HEK293 (cell line): ENCODE measurements around the gene SH3PXD2B.
A peak's percentile ranks its signal among the peaks of the same experiment; 100 is the strongest.

Experiments used
- CTCF ChIA-PET: fragments of 350-600 bp; formaldehyde crosslinking; extraction: SDS; loops from one replicate; lab custom pipeline; 2021; ENCODE audit warnings: antibody characterized with exemption; lab: Yijun Ruan, JAX
- POLR2A ChIA-PET: fragments of 300-600 bp; formaldehyde crosslinking; extraction: SDS; loops from one replicate; lab custom pipeline; 2020; ENCODE audit warnings: antibody characterized with exemption, inconsistent platforms; lab: Yijun Ruan, JAX
- H3K27ac ChIP-seq: fragments of 200-500 bp; sonication (Bioruptor generic); 2 replicates; pipeline ENCODE4 v1.5.1; 2014; ENCODE audit warnings: low read depth, low read length, control low read depth, inconsistent platforms; ENCODE audit errors: extremely low read depth
- H3K36me3 ChIP-seq, 2 experiments: fragments of 200-500 bp in 1 of 2; sonication (Bioruptor generic) in 1 of 2; 1 replicate in 1 of 2; 2 replicates in 1 of 2; pipeline ENCODE4 v1.5.1; 2014 to 2017; ENCODE audit warnings: inconsistent platforms in 2 of 2, low read length in 2 of 2; ENCODE audit not compliant: control insufficient read depth in 2 of 2, insufficient read depth in 1 of 2
- H3K4me1 ChIP-seq: fragments of 200-500 bp; sonication (Bioruptor generic); 2 replicates; pipeline ENCODE4 v1.5.1; 2014; ENCODE audit warnings: mild to moderate bottlenecking, low read length, inconsistent platforms; ENCODE audit not compliant: control insufficient read depth, insufficient read depth
- H3K4me3 ChIP-seq: 2 replicates; pipeline ENCODE4 v1.5.1; 2011; ENCODE audit warnings: low read depth, mild to moderate bottlenecking, control low read depth, low read length, moderate library complexity
- H3K9me3 ChIP-seq: fragments of 200-500 bp; sonication (Bioruptor generic); 2 replicates; pipeline ENCODE4 v1.5.1; 2014; ENCODE audit warnings: low read depth, low read length, inconsistent platforms; ENCODE audit not compliant: control insufficient read depth, insufficient read depth
- BCL11A ChIP-seq: fragments of 450-650 bp; formaldehyde crosslinking; IDR thresholded peaks from 2 replicates; pipeline ENCODE4 v1.5.1; 2016; ENCODE audit warnings: low read depth, missing biosample characterization, missing genetic modification characterization
- EGR2 ChIP-seq: fragments of 450-650 bp; formaldehyde crosslinking; IDR thresholded peaks from 2 replicates; pipeline ENCODE4 v1.5.1; 2016; ENCODE audit warnings: low read depth, missing biosample characterization, missing genetic modification characterization
- FEZF1 ChIP-seq: fragments of 450-650 bp; formaldehyde crosslinking; IDR thresholded peaks from 2 replicates; pipeline ENCODE4 v1.5.1; 2016; ENCODE audit warnings: missing biosample characterization, missing genetic modification characterization
- GLI2 ChIP-seq: fragments of 450-650 bp; formaldehyde crosslinking; IDR thresholded peaks from 2 replicates; pipeline ENCODE4; 2017; ENCODE audit warnings: missing biosample characterization, missing genetic modification characterization, low read depth, borderline replicate concordance
- GLIS1 ChIP-seq: fragments of 450-650 bp; formaldehyde crosslinking; IDR thresholded peaks from 2 replicates; pipeline ENCODE4 v1.5.1; 2016; ENCODE audit warnings: missing biosample characterization, missing genetic modification characterization
- KLF1 ChIP-seq: fragments of 450-650 bp; formaldehyde crosslinking; IDR thresholded peaks from 2 replicates; pipeline ENCODE4 v1.5.1; 2016; ENCODE audit warnings: missing biosample characterization, missing genetic modification characterization
- MZF1 ChIP-seq: fragments of 450-650 bp; formaldehyde crosslinking; IDR thresholded peaks from 2 replicates; pipeline ENCODE4 v1.5.1; 2017; ENCODE audit warnings: missing biosample characterization, missing genetic modification characterization, borderline replicate concordance
- OSR2 ChIP-seq: fragments of 450-650 bp; formaldehyde crosslinking; IDR thresholded peaks from 2 replicates; pipeline ENCODE4 v1.5.1; 2016; ENCODE audit warnings: missing biosample characterization, missing genetic modification characterization
- SP7 ChIP-seq: fragments of 450-650 bp; formaldehyde crosslinking; IDR thresholded peaks from 2 replicates; pipeline ENCODE4 v1.5.1; 2016; ENCODE audit warnings: missing biosample characterization, missing genetic modification characterization
- TRIM28 ChIP-seq: IDR thresholded peaks from 2 replicates; pipeline ENCODE4 v1.6.1; 2011; ENCODE audit warnings: low read length, control low read depth, borderline replicate concordance
- ZBTB21 ChIP-seq: fragments of 450-650 bp; formaldehyde crosslinking; IDR thresholded peaks from 2 replicates; pipeline ENCODE4 v1.5.1; 2017; ENCODE audit warnings: missing biosample characterization, missing genetic modification characterization
- ZIC2 ChIP-seq: fragments of 450-650 bp; formaldehyde crosslinking; IDR thresholded peaks from 2 replicates; pipeline ENCODE4 v1.5.1; 2016; ENCODE audit warnings: missing biosample characterization, missing genetic modification characterization
- ZNF10 ChIP-seq: fragments of 450-650 bp; formaldehyde crosslinking; IDR thresholded peaks from 2 replicates; pipeline ENCODE4 v1.5.1; 2017; ENCODE audit warnings: missing biosample characterization, missing genetic modification characterization
- ZNF112 ChIP-seq: fragments of 450-650 bp; formaldehyde crosslinking; IDR thresholded peaks from 2 replicates; pipeline ENCODE4 v1.5.0; 2017; ENCODE audit warnings: missing biosample characterization, missing genetic modification characterization
- ZNF114 ChIP-seq: fragments of 450-650 bp; formaldehyde crosslinking; IDR thresholded peaks from 2 replicates; pipeline ENCODE4 v1.5.0; 2017; ENCODE audit warnings: missing biosample characterization, missing genetic modification characterization
- ZNF133 ChIP-seq: fragments of 450-650 bp; formaldehyde crosslinking; IDR thresholded peaks from 2 replicates; pipeline ENCODE4 v1.5.1; 2016; ENCODE audit warnings: missing biosample characterization, missing genetic modification characterization
- ZNF223 ChIP-seq: fragments of 450-650 bp; formaldehyde crosslinking; IDR thresholded peaks from 2 replicates; pipeline ENCODE4 v1.5.1; 2016; ENCODE audit warnings: missing biosample characterization, missing genetic modification characterization
- ZNF335 ChIP-seq: fragments of 450-650 bp; formaldehyde crosslinking; conservative IDR thresholded peaks from 2 replicates; pipeline ENCODE4 v1.5.1; 2016; ENCODE audit warnings: missing biosample characterization, missing genetic modification characterization
- ZNF366 ChIP-seq: fragments of 450-650 bp; formaldehyde crosslinking; conservative IDR thresholded peaks from 2 replicates; pipeline ENCODE4 v1.5.1; 2016; ENCODE audit warnings: missing biosample characterization, missing genetic modification characterization
- ZNF391 ChIP-seq: fragments of 450-650 bp; formaldehyde crosslinking; IDR thresholded peaks from 2 replicates; pipeline ENCODE4 v1.5.1; 2016; ENCODE audit warnings: low read depth, missing biosample characterization, missing genetic modification characterization, borderline replicate concordance
- ZNF600 ChIP-seq: fragments of 450-650 bp; formaldehyde crosslinking; IDR thresholded peaks from 2 replicates; pipeline ENCODE4 v1.5.1; 2016; ENCODE audit warnings: missing biosample characterization, missing genetic modification characterization
- ZNF768 ChIP-seq: fragments of 450-650 bp; formaldehyde crosslinking; IDR thresholded peaks from 2 replicates; pipeline ENCODE4 v1.5.1; 2018; ENCODE audit warnings: missing biosample characterization, mild to moderate bottlenecking, missing genetic modification characterization
- ZNF791 ChIP-seq: fragments of 450-650 bp; formaldehyde crosslinking; IDR thresholded peaks from 2 replicates; pipeline ENCODE4 v1.5.1; 2016; ENCODE audit warnings: missing biosample characterization, missing genetic modification characterization
- ZSCAN30 ChIP-seq: fragments of 450-650 bp; IDR thresholded peaks from 2 replicates; pipeline ENCODE4 v1.5.1; 2018; ENCODE audit warnings: missing biosample characterization, mild to moderate bottlenecking, missing genetic modification characterization, moderate library complexity
- TF ChIP-seq, protein P1 (sequence below): fragments of 450-650 bp; formaldehyde crosslinking; IDR thresholded peaks from 2 replicates; pipeline ENCODE4 v1.5.1; 2016; ENCODE audit warnings: missing biosample characterization, missing genetic modification characterization
- TF ChIP-seq, protein P2 (sequence below): fragments of 450-650 bp; formaldehyde crosslinking; IDR thresholded peaks from 2 replicates; pipeline ENCODE4 v1.5.1; 2016; ENCODE audit warnings: missing biosample characterization, missing genetic modification characterization
- TF ChIP-seq, protein P3 (sequence below): fragments of 450-650 bp; formaldehyde crosslinking; IDR thresholded peaks from 2 replicates; pipeline ENCODE4 v1.5.1; 2016; ENCODE audit warnings: missing biosample characterization, missing genetic modification characterization
- TF ChIP-seq, protein P4 (sequence below): fragments of 450-650 bp; formaldehyde crosslinking; IDR thresholded peaks from 2 replicates; pipeline ENCODE4 v1.5.1; 2017; ENCODE audit warnings: missing biosample characterization, missing genetic modification characterization
- TF ChIP-seq, protein P5 (sequence below): fragments of 450-650 bp; formaldehyde crosslinking; IDR thresholded peaks from 2 replicates; pipeline ENCODE4 v1.5.1; 2017; ENCODE audit warnings: missing biosample characterization, missing genetic modification characterization

SH3PXD2B gene

DNA sequence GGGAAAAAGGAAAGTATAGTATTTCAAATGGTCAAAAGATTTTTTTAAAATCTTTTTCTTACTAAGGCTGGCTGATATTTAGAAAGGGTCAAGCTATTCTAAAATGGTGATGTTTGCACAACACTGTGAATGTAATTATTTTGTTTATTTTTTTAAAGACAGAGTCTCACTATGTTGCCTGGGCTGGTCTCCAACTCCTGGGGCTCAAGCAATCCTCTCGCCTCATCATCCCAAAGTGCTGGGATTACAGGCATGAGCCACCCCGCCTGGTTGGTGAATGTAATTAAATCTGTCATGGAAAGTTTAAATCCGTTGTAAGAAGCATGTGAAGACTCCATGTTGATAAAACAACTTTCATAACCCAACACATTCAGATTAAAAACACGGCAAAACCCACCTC is 173.4 kb downstream of the SH3PXD2B start:
- Histone ChIP-seq H3K36me3 (peaks cover 0 to 4% of the 10 kb centered on the region in 2 experiments; a peak in 2 of 3 replicates), H3K4me1 (peaks cover 18% of the 10 kb centered on the region), H3K27ac (no peak overlapping the region), H3K4me3 (no peak overlapping the region), H3K9me3 (no peaks in the 10 kb centered on the region)
- CTCF ChIA-PET = interaction anchor here (0.6 to 1.1 kb wide), 7 partner anchors 10 to 887 kb away, joined by 3 to 5 read pairs (median 4); no protein-coding TSS in a partner anchor
- POLR2A ChIA-PET = no interaction called here
- no peak for TF ChIP-seq ZNF133
- TF ChIP-seq ZNF768 (tag by site-specific recombination) = no peak
- TF ChIP-seq KLF1 (tag by site-specific recombination) = 0 out of 2 replicates have a peak, but pooled peaks have one; percentile 22
- TF ChIP-seq, protein P1, sequence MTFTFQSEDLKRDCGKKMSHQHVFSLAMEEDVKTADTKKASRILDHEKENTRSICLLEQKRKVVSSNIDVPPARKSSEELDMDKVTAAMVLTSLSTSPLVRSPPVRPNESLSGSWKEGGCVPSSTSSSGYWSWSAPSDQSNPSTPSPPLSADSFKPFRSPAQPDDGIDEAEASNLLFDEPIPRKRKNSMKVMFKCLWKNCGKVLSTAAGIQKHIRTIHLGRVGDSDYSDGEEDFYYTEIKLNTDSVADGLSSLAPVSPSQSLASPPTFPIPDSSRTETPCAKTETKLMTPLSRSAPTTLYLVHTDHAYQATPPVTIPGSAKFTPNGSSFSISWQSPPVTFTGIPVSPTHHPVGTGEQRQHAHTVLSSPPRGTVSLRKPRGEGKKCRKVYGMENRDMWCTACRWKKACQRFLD = no peak
- TF ChIP-seq GLI2 (tag by site-specific recombination) = peak; percentile 4; the same call in 1 of the 2 replicates
- TF ChIP-seq, protein P2, sequence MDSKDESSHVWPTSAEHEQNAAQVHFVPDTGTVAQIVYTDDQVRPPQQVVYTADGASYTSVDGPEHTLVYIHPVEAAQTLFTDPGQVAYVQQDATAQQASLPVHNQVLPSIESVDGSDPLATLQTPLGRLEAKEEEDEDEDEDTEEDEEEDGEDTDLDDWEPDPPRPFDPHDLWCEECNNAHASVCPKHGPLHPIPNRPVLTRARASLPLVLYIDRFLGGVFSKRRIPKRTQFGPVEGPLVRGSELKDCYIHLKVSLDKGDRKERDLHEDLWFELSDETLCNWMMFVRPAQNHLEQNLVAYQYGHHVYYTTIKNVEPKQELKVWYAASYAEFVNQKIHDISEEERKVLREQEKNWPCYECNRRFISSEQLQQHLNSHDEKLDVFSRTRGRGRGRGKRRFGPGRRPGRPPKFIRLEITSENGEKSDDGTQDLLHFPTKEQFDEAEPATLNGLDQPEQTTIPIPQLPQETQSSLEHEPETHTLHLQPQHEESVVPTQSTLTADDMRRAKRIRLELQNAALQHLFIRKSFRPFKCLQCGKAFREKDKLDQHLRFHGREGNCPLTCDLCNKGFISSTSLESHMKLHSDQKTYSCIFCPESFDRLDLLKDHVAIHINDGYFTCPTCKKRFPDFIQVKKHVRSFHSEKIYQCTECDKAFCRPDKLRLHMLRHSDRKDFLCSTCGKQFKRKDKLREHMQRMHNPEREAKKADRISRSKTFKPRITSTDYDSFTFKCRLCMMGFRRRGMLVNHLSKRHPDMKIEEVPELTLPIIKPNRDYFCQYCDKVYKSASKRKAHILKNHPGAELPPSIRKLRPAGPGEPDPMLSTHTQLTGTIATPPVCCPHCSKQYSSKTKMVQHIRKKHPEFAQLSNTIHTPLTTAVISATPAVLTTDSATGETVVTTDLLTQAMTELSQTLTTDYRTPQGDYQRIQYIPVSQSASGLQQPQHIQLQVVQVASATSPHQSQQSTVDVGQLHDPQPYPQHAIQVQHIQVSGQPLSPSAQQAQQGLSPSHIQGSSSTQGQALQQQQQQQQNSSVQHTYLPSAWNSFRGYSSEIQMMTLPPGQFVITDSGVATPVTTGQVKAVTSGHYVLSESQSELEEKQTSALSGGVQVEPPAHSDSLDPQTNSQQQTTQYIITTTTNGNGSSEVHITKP (tag by site-specific recombination) = 0 out of 2 replicates have a peak, but pooled peaks have one; percentile 30
- TF ChIP-seq ZNF114 (tag by site-specific recombination) = no peak
- TF ChIP-seq ZNF223 (tag by site-specific recombination) = no peak
- TF ChIP-seq ZSCAN30 (tag by site-specific recombination) = 0 out of 2 replicates have a peak, but pooled peaks have one; percentile 8
- TF ChIP-seq ZNF791 (tag by site-specific recombination) = no peak
- peak; percentile 59 for TF ChIP-seq FEZF1 (tag by site-specific recombination)
- TF ChIP-seq, protein P3, sequence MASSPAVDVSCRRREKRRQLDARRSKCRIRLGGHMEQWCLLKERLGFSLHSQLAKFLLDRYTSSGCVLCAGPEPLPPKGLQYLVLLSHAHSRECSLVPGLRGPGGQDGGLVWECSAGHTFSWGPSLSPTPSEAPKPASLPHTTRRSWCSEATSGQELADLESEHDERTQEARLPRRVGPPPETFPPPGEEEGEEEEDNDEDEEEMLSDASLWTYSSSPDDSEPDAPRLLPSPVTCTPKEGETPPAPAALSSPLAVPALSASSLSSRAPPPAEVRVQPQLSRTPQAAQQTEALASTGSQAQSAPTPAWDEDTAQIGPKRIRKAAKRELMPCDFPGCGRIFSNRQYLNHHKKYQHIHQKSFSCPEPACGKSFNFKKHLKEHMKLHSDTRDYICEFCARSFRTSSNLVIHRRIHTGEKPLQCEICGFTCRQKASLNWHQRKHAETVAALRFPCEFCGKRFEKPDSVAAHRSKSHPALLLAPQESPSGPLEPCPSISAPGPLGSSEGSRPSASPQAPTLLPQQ = no peak
- TF ChIP-seq, protein P4, sequence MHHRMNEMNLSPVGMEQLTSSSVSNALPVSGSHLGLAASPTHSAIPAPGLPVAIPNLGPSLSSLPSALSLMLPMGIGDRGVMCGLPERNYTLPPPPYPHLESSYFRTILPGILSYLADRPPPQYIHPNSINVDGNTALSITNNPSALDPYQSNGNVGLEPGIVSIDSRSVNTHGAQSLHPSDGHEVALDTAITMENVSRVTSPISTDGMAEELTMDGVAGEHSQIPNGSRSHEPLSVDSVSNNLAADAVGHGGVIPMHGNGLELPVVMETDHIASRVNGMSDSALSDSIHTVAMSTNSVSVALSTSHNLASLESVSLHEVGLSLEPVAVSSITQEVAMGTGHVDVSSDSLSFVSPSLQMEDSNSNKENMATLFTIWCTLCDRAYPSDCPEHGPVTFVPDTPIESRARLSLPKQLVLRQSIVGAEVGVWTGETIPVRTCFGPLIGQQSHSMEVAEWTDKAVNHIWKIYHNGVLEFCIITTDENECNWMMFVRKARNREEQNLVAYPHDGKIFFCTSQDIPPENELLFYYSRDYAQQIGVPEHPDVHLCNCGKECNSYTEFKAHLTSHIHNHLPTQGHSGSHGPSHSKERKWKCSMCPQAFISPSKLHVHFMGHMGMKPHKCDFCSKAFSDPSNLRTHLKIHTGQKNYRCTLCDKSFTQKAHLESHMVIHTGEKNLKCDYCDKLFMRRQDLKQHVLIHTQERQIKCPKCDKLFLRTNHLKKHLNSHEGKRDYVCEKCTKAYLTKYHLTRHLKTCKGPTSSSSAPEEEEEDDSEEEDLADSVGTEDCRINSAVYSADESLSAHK (tag by site-specific recombination) = peak; percentile 41; the same call in 1 of the 2 replicates
- TF ChIP-seq ZBTB21 (tag by site-specific recombination) = 0 out of 2 replicates have a peak, but pooled peaks have one; percentile 17
- no peak for TF ChIP-seq ZNF366
- TF ChIP-seq, protein P5, sequence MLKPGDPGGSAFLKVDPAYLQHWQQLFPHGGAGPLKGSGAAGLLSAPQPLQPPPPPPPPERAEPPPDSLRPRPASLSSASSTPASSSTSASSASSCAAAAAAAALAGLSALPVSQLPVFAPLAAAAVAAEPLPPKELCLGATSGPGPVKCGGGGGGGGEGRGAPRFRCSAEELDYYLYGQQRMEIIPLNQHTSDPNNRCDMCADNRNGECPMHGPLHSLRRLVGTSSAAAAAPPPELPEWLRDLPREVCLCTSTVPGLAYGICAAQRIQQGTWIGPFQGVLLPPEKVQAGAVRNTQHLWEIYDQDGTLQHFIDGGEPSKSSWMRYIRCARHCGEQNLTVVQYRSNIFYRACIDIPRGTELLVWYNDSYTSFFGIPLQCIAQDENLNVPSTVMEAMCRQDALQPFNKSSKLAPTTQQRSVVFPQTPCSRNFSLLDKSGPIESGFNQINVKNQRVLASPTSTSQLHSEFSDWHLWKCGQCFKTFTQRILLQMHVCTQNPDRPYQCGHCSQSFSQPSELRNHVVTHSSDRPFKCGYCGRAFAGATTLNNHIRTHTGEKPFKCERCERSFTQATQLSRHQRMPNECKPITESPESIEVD (tag by site-specific recombination) = peak; percentile 34; the same call in 1 of the 2 replicates
- no peak for TF ChIP-seq ZNF10 (tag by site-specific recombination)
- TF ChIP-seq SP7 (tag by site-specific recombination) = no peak
- TF ChIP-seq TRIM28 = no peak
- TF ChIP-seq ZNF112 (tag by site-specific recombination) = no peak
- peak; percentile 90; the same call in 1 of the 2 replicates for TF ChIP-seq ZNF600
- TF ChIP-seq BCL11A (tag by site-specific recombination) = peak; percentile 64; the same call in 1 of the 2 replicates
- TF ChIP-seq ZNF391 (tag by site-specific recombination) = no peak
- peak; percentile 36; the same call in 1 of the 2 replicates for TF ChIP-seq OSR2
- TF ChIP-seq EGR2 (tag by site-specific recombination) = no peak
- peak; percentile 99 for TF ChIP-seq MZF1 (tag by site-specific recombination)
- peak; percentile 23; the same call in 1 of the 2 replicates for TF ChIP-seq ZNF335 (tag by site-specific recombination)
- peak; percentile 93 for TF ChIP-seq ZIC2 (tag by site-specific recombination)
- peak; percentile 69 for TF ChIP-seq GLIS1
